ENCODE measurements around the gene ALS2. TPM values are rescaled to one million over a fixed set of nuclear protein-coding genes. Genes with fewer than 3 reads are reported as not detected.

Gene ALS2
- total RNA-seq, 1 experiment from 2014 or later = 28.4 TPM

GRCh38 chr2:201758234-201758633 is 22.5 kb downstream of the ALS2 start:
- no peaks in the 10 kb centered on the region for H4K20me1 ChIP-seq (ENCODE audit: control insufficient read depth, insufficient read depth, insufficient read length)
- no peak overlapping the region for H3K4me3 Mint-ChIP-seq
- no peaks in the 10 kb centered on the region for H3K4me1 ChIP-seq (ENCODE audit: insufficient read depth, low read length)
- no peak overlapping the region for H4K5ac ChIP-seq (ENCODE audit: insufficient read length, low read depth, low read length)
- no peak overlapping the region for H2BK15ac ChIP-seq (ENCODE audit: low read depth, low read length)
- H3K14ac ChIP-seq (ENCODE audit: insufficient read depth, low read length) = no peak overlapping the region
- H4K8ac ChIP-seq (replicated peaks; ENCODE audit: insufficient read length, low read depth, low read length) = no peak overlapping the region
- H3K23me2 ChIP-seq (ENCODE audit: insufficient read length, low read depth, low read length, poor library complexity, severe bottlenecking) = no peaks in the 10 kb centered on the region
- no peak overlapping the region for H3K4ac ChIP-seq (ENCODE audit: low read depth, low read length)
- H3K4me2 ChIP-seq (ENCODE audit: insufficient read depth, insufficient read length, low read length) = no peak overlapping the region
- no peak overlapping the region for H3K27ac Mint-ChIP-seq
- no peak overlapping the region for H3K56ac ChIP-seq (ENCODE audit: insufficient read length, low read depth, low read length)
- no peak overlapping the region for H2BK5ac ChIP-seq (ENCODE audit: insufficient read length, low read length)
- H3K9ac ChIP-seq (ENCODE audit: extremely low read depth, insufficient read length, low read length) = no peak overlapping the region
- H3K36me3 Mint-ChIP-seq (ENCODE audit: insufficient read depth in 1 of 3, low read depth in 3 of 3) = peaks cover 6 to 33% (median 28%) of the 10 kb centered on the region in 3 experiments; a peak in 6 of 7 replicates
- H3K4me1 Mint-ChIP-seq = no peaks in the 10 kb centered on the region
- H2BK20ac ChIP-seq (ENCODE audit: low read depth, low read length, poor library complexity, severe bottlenecking) = no peak overlapping the region
- H3K27ac ChIP-seq (ENCODE audit: insufficient read length, low read depth, low read length) = no peak overlapping the region
- H3K9me3 ChIP-seq (ENCODE audit: control insufficient read depth, low read depth, low read length) = no peaks in the 10 kb centered on the region
- no peak for DNase-seq
- no peaks in the 10 kb centered on the region for H3K79me1 ChIP-seq (ENCODE audit: insufficient read depth, low read depth, low read length, poor library complexity, severe bottlenecking)
- no peaks in the 10 kb centered on the region for H3K27me3 ChIP-seq (ENCODE audit: insufficient read depth, low read length)
- no peaks in the 10 kb centered on the region for H3K79me2 ChIP-seq (ENCODE audit: insufficient read depth, low read length)
- H3K23ac ChIP-seq (ENCODE audit: insufficient read length, low read depth, low read length) = no peak overlapping the region
- no peaks in the 10 kb centered on the region for H3K27me3 Mint-ChIP-seq (ENCODE audit: low read depth)
- no peaks in the 10 kb centered on the region for H3K9me3 Mint-ChIP-seq
- H3K18ac ChIP-seq (ENCODE audit: insufficient read length, low read depth, low read length) = no peak overlapping the region
- no peak overlapping the region for H2BK120ac ChIP-seq (ENCODE audit: low read depth, low read length, poor library complexity, severe bottlenecking)
- no peak overlapping the region for H2AFZ ChIP-seq (ENCODE audit: low read length)
- no peak overlapping the region for H3T11ph ChIP-seq (ENCODE audit: low read length)
- no peak overlapping the region for H2AK5ac ChIP-seq (ENCODE audit: insufficient read length, low read length)
- no peak for TF ChIP-seq CTCF (conservative IDR thresholded peaks at IDR 0.05)
- no CpG with 5 or more reads among the region's 1 CpG for WGBS (ENCODE audit: extremely low coverage, insufficient read length, low lambda C conversion rate)
- no peak overlapping the region for H2BK12ac ChIP-seq (ENCODE audit: insufficient read length, low read depth, low read length)
- H4K91ac ChIP-seq (ENCODE audit: insufficient read length, low read depth, low read length) = no peak overlapping the region
